Measurements from ENCODE around the gene PADI1. TPM values are rescaled to one million over a fixed set of nuclear protein-coding genes. Genes with fewer than 3 reads are reported as not detected.

PADI1 gene
- total RNA-seq, 1 experiment from 2014 or later = 0.24 TPM

DNA sequence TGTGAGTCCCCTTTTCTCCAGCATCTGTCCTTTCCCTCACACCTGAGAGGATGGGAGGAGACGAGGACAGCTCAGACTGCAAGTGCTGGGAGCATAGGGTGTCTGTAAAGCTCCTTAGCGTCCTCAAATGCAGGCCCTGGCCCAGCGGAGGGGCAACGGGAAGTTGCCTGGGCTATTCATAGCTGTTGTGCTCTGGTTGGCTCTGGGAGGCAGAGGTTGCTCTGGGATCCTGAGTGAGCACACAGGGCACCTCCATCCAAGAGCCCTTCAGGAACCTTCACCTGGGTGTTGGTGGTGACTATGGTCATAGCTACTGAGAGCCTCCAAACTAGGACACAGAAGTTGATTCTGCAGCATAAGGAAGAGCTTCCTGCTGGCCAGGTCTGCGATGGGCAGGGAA is 2.6 kb downstream of the PADI1 start:
- DNase-seq = no peak
- Histone ChIP-seq H2AFZ (ENCODE audit: low read length) (no peak overlapping the region), H4K5ac (ENCODE audit: insufficient read length, low read depth, low read length) (no peak overlapping the region), H2BK15ac (ENCODE audit: low read depth, low read length) (no peak overlapping the region), H2BK12ac (ENCODE audit: insufficient read length, low read depth, low read length) (no peak overlapping the region), H3K4ac (ENCODE audit: low read depth, low read length) (no peak overlapping the region), H2AK5ac (ENCODE audit: insufficient read length, low read length) (no peak overlapping the region), H2BK20ac (ENCODE audit: low read depth, low read length, poor library complexity, severe bottlenecking) (no peak overlapping the region), H3K4me1 (ENCODE audit: insufficient read depth, low read length) (no peaks in the 10 kb centered on the region; the same call in 1 of the 2 replicates), H4K91ac (ENCODE audit: insufficient read length, low read depth, low read length) (no peak overlapping the region), H3K56ac (ENCODE audit: insufficient read length, low read depth, low read length) (no peak overlapping the region), H3K27me3 (ENCODE audit: insufficient read depth, low read length) (no peaks in the 10 kb centered on the region), H3K9ac (ENCODE audit: extremely low read depth, insufficient read length, low read length) (no peak overlapping the region), H3K18ac (ENCODE audit: insufficient read length, low read depth, low read length) (no peak overlapping the region), H3K79me1 (ENCODE audit: insufficient read depth, low read depth, low read length, poor library complexity, severe bottlenecking) (no peaks in the 10 kb centered on the region), H3K9me3 (ENCODE audit: control insufficient read depth, low read depth, low read length) (no peaks in the 10 kb centered on the region), H3K79me2 (ENCODE audit: insufficient read depth, low read length) (no peaks in the 10 kb centered on the region), H3K4me2 (ENCODE audit: insufficient read depth, insufficient read length, low read length) (no peak overlapping the region), H3K23me2 (ENCODE audit: insufficient read length, low read depth, low read length, poor library complexity, severe bottlenecking) (no peaks in the 10 kb centered on the region), H4K20me1 (ENCODE audit: control insufficient read depth, insufficient read depth, insufficient read length) (no peaks in the 10 kb centered on the region), H3T11ph (ENCODE audit: low read length) (no peak overlapping the region), H3K14ac (ENCODE audit: insufficient read depth, low read length) (no peak overlapping the region), H2BK120ac (ENCODE audit: low read depth, low read length, poor library complexity, severe bottlenecking) (no peak overlapping the region), H3K23ac (ENCODE audit: insufficient read length, low read depth, low read length) (no peak overlapping the region), H2BK5ac (ENCODE audit: insufficient read length, low read length) (no peak overlapping the region), H4K8ac (replicated peaks; ENCODE audit: insufficient read length, low read depth, low read length) (no peak overlapping the region), H3K27ac (ENCODE audit: insufficient read length, low read depth, low read length) (no peak overlapping the region)
- TF ChIP-seq CTCF (conservative IDR thresholded peaks at IDR 0.05) = no peak
- WGBS (ENCODE audit: extremely low coverage, insufficient read length, low lambda C conversion rate) = no CpG with 5 or more reads among the region's 5 CpGs
- Mint-ChIP-seq H3K4me3 (no peak overlapping the region), H3K9me3 (no peaks in the 10 kb centered on the region), H3K36me3 (ENCODE audit: insufficient read depth in 1 of 3, low read depth in 3 of 3) (no peaks in the 10 kb centered on the region), H3K4me1 (peaks cover 8 to 12% of the 10 kb centered on the region in 2 experiments), H3K27ac (peak overlapping the region in 2 of 3 experiments; percentile 22 to 75; a peak in 3 of 7 replicates), H3K27me3 (ENCODE audit: low read depth) (peaks cover 8% of the 10 kb centered on the region)

Data from H9 (cell line).